Measurements from ENCODE around the gene MYL7.

MYL7 gene

DNA sequence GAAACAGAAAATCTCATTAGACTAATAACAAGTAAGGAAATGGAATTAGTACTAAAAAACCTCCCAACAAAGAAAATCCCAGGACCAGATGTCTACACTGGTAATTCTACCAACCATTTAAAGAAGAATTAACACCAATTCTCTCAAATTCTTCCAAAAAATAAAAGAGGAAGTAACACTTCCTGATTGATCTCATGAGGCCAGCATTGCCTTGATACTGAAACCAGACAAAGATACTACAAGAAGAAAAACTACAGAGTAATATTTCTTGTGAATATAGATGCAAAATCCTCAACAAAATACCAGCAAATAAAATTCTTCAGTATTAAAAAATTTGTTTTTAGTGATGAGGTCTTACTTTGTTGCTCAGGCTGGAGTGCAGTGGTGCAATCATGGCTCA is 26.8 kb upstream of the MYL7 start:
- DNase-seq, result no peak

DNA sequence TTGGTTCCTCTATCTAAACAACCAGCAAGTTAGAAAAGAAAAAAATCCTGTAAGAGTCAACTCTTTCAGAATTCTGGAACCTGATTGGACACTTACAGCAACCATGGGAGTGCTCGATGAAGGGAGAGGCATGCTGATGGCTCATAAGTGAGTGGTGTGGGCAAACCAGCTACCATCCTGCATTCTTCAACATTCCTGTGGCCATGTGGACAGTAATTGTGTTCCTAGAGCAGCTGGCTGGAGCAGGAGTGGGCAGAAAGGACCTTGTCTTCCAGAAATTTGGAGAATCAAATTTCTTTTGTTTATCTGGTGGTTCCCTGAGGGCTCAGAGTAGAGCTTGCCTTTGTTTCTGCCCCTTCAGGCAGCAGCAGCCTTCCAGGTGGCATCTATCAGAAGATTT is 22.5 kb upstream of the MYL7 start:
- DNase-seq, result no peak

DNA sequence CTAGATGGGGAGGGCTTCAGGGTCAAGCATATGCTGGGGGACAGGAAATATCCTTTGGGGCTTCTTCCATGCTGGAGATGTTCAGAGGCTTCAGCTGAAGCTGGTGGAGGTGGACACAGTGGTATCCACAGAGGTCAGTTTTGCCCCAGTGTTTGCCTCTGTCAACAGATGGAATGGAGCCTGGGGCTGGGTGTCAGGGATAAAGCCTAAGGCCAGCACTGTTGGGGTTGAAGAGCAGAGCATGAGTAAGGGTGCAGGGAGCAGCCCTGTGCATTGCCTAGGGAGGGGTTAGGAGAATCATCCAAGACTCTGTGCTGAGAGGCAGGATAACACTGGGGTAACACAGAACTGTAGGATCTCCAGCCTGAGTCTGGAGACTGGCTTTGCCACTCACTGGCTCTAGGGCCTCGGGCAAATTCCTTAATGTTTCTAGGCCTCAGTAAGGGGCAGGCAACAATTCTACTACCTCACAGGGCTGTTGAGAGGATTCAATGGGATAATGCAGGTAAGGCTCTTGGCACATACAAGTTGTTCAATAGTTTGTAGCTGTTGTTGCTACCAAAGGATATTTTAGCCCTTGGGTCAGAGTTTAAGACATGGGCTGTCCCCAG is 21.8 kb upstream of the MYL7 start:
- DNase-seq, result no peak

DNA sequence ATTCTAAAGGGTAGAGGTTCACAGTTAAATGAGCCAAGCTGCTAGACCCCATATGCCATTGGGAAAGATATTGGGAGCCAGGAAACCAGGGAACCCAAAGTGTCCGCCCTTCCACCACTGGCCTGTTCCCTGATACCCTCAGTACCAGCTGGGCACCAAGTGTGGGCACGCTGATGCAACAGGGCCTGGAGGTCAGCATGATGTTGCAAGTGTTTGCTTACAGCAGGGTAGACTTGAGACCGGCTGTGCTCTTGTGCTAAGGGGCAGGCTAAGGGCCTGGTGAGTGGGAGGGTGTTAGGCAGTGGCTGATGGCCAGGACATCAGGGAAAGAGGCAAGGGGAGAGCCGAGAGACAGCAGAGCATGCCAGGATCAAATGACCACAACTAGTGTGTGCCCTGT is 21.0 kb upstream of the MYL7 start:
- DNase-seq, result no peak

DNA sequence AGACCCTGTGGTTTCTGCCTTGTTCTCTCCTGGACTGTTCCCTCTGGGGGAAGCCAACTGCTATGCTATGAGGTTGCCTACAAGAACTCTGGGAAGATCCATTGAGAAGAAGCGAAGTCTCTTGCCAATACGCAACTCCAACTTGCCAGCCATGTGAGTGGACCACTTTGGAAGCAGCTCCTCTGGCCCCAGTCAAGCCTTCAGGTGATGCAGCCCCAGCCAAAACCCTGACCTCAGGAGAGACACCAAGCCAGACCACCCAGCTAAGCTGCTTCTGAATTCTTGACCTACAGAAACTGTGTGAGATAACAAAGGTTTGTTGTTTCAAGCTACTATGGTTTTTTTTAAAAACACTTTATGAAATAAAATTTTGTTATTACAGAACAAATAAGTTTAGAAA is 20.2 kb upstream of the MYL7 start:
- no peak for DNase-seq

DNA sequence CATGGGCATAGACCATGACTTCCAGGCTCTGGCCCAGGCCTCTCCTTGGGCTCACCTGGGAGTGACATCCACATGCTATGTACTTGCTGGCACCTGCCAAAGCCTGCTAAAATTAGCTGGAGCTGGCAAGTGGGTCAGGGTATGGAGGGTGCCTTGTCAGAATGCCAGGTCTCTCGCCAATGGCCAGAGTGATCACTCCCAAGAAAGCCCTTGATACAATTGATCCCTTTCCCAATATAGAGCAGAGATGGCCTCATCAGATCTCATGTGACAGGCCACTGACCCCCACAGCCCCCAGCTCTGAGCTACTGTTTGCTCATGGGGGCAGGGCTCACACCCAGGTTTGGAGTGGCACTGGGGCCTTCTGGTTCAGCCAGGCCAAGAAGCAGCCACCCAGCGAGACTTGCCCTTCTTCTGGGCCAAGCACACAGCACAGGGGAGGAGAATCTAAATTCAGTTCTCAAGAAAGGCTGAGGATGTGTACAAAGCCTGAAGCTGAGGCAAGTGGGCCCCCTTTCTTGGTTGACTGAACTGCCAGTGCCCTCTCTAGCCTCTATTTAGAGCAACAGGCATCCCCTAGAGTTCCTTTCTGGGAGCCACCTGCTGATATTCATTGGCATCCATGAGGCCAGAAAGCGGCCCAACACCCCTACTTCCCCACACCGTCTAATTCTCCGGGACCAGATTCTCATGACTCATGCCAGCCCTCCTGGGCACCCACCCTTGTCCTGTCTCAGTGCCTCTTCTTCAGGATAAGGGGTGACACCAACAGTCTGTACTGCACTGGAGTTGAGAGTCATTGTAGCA is 18.9 kb upstream of the MYL7 start:
- DNase-seq, result no peak

DNA sequence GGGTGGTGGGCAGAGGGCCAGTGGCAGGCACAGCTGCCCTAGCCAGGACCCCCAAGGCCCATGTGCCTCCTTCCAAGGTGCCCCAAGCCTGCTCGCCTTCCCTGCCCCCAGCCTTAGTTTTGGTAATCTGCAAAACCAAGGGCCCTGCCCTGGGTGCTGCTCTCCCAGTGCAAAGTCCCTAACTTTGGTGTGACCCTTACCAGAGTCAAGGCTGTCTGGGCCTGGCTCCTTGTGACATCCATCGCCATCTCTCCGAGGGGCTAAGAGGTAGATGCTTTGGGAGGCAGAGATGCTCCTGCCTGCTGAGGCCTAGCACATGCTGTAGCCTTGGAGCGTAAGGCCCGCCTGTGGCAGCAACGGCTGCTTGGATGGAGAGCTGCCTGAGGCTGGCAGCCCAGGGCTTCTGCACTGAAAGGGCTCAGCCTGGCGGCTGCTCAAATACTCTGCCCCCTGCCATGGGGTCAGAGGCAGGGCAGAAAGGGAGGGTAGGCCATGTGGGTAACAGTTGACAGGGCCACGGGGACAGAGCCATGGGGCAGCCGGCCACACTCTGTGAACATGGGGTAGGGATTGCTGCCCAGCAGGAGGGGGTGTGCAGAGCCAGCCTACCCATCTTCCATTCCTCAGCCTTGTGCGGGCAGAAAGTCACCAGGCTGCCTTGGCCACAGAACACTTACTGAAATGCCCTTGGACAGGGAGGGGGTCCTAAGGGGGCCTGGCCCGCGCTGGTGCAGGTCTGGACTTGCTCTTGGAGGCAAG is 17.9 kb upstream of the MYL7 start:
- DNase-seq, result no peak

DNA sequence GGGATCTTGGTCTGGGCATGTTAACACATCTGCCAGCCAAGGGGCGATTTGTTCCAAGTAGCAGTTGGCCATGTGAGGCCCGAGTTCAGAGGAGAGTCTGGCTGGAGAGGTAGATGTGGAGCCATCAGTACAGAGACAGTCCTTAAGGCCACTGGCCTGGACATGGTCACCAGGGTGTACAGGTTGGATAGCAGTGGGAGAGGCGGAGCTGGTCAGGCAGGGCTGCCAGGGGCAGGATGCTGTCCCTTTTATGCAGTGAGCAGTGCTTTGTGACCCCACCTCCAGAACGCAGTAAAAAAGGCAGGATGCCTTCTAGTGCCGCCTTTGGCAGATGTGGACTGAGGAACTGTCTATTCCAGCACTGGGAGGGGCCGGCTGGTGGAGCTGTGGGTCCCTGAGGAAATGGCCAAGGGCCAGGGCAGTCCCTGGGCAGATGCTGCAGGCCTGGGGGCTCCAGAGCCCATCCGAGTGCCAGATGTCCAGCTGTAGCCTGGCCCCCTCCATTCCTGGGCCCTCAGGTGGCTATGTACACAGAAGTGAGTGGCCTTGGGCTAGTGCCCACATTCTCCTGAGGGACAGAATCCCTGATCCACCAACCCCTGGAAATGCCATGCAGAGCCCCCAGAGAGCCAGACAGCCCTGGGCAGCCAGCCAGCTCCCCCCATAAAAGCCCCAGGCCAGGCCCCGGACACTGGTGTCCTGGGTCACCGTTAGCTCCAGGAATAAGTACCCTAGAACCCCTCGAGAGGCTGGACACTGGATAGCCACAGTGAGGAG is 17.2 kb upstream of the MYL7 start:
- peak; percentile 83 for DNase-seq

DNA sequence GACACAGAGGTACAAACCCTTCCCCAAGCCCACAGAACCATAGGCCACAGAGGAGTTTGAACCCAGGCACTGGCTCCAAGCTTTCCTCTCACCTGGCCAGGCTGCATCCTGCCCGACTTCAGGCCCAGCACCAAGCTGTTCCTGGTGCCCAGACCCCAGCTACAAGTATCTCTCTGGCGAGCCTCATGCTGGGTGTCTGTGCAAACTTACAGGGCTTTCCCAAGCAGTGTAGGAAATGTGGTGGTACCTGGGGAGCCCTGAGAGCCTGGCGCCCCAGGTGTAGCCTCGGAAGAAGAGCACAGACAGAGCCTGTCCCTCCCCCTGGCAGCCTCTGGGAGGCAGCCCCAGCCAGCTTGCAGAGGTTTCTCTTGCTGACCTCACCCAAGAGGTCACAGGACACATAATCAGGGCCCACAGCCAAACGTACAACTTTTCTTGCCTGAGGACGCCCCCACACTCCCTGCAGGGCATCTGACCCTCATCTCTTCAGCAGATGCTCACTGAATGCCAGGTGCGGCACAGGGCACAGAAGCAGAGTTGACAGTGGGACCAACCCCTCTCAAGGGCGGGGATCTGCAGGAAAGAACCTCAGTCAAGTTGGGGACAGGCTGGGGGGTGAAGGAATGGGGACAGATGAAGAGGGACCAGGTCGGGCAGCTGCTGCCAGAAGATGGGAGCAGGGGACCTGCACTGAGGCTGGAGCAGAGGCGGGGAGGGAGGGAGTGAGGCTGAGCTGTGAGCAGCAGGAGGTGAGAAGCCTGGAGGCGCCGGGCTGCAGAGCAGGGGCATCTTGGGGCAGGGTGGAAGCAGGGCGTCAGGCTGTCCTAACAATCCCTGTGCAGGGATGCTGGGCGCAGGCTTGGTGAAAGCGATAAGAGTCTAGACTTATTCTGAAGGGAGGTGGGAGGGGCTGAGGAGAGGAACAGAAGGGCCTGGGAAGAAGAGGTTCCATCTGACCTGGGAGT is 16.3 kb upstream of the MYL7 start:
- peak; percentile 97 for DNase-seq

DNA sequence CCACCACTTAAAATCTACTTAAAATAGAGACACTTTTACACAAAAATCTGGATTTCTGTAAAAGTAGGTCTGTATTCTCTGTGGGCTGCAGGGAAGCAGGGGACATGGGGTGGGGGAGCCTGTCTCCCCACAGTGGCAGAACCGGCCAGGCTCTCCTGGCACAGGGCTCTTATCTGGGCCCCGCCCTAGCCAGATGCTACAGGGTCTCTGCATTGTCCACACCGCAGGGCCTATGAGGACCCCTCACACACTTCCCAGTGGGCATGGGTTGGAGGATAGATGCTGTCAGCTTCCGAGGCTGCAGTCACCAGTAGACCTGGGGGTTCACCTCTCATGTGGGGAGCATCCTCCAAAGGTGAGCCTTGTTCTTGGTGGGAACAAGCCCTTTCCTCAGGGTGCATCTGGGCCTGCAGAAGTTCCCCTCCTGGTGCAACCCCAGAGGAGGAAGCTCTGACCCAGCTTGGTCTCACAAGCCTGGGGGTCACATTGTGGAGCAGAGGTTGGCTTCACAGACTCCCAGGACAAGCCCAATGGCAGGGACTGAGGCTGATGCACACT is 15.4 kb upstream of the MYL7 start:
- DNase-seq, result no peak

DNA sequence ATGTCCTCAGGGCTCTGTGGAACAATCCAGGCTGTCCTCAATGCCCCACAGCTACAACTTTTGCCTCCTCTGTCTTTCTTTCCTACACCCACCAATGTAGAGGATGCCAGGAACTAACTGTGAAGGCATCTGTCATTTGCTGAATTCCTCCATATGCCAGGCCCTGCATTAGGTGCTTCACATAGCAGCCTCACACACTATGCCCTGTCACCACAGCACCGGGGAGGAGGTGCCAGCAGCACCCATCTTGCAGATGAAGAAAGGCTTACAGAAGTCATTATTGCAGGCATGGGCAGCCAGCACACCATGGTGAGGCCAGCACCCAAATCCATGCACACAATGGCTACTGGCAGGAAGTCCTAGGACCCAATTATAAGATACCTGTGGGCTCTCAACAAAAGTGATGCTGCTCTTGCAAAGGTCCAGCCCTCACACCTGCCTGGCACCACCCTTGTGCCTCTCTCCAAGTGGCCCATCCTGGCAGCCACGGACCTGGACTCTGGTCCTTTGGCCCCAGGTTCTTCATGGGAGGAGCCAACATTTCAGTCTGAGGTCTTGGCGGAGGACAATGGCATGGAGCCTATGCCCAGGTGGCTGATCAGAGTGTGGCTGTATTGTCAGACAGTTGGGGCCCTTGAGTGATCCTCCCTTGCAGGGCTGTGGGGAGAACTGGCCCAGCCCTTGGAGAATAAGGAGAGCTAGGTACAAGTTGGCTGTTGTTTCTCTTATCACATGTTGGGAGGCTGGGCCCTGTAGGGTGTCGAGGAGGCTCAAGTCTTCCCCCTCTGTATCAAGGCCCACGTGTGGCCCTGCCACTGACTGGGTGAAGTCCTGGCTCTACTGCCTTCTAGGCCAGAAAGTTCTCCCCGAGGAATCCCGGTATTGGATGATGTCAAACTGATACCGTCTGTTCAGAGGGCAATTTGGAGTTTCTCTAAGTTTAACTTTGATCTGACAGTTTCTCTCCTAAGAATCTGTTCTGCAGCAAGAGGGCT is 14.4 kb upstream of the MYL7 start:
- peak; percentile 54 for DNase-seq

DNA sequence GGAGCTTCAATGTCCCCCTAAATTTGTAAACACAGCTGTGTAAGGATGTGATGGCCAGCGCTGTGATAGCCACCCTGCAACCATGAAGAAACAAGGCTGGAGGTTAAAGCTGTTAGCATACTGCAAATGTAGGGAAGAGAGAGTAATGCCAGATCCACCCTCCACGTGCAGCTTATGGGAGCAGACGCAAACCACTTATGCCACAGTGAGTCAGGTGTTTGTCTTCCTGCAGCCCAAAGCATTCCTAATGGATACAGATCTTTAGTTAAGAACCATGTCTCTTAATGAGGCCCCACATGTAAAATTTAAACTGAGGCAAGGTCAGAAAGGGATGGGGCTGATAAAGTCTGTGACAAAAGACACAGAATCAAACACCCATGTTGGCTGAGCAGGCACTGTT is 13.6 kb upstream of the MYL7 start:
- no peak for DNase-seq

DNA sequence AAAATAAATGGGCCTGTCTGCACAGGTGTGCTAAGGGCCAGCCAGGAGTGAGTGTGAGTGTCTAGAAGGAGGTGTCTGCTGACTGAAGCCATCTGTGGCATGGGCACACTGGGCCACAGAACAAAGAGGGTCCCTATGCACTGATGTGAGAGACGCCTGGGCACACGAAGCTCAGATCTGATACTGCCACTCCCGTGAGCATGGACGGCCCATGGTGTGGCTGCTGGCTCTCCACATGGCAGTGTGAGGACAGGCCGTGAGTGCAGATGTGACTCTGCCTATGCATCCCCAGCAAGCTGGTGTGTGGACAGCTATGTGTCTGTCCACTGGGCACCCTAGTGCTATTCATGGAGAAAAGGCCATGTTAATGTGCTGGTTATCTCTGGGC is 12.8 kb upstream of the MYL7 start:
- DNase-seq, result no peak

DNA sequence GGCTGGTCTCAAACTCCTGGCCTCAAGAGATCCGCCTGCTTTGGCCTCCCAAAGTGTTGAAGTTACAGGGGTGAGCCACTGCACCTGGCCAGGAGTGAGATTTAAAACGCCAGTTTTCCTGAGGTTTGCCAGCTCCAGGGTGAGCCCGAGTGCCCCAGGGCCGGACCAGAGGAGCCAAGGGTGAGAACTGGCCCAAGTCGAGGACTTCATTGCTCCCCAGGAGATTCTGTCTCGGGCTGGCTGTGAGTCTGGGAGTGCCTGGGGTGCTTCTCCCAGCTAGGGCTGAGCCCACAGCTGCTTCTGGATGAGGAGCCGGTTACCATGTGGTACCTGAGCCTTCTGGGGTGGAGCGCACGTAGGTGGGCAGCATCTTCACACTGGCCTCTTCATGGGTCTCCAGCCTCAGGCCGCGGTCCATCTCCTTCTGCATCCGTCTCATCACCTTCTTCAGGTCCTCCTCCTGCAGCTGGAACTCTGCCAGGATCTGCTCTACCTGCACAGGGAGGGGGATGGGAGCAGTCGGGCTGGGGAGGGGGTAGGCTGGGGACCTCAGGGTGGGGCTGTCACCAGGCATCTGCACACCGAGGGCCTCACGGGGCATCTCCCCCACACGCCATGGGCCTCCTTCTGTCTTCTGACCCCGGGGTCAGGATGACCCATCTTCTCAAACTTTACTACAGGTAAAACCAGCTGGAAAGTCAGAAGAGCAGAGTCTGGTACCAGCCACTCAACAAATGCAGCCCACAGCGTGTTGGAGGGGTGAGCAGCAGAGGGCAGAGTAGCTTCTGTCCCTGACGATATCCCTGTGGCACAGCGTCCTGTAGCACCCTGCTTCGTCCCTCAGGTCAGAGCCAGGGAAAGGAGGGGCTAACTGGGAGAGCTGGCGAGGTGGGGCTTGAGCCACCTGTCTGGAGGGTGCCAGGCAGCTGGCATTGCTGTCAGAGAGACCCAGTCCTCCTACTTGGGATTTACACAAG is 12.1 kb upstream of the MYL7 start:
- no peak for DNase-seq

DNA sequence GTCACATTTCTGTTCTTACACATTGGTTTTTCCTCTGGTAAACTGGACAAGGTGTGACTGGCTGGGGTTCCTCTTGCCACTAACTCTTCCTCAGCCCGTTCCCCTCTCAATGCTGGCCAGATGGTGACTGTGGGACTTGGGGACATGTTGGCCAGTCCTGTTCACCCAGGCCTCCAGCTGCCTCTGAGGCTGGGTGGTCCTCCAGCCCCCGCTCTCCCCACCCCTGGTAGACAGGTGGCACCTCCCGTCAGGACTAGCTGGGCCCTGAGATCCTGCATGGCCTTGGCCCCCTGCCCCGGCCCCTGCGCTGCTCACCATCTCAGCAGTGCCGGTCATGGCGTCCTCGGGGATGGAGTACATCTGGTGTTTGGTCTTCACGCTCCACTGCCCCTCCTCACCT is 10.8 kb upstream of the MYL7 start:
- DNase-seq, result no peak

DNA sequence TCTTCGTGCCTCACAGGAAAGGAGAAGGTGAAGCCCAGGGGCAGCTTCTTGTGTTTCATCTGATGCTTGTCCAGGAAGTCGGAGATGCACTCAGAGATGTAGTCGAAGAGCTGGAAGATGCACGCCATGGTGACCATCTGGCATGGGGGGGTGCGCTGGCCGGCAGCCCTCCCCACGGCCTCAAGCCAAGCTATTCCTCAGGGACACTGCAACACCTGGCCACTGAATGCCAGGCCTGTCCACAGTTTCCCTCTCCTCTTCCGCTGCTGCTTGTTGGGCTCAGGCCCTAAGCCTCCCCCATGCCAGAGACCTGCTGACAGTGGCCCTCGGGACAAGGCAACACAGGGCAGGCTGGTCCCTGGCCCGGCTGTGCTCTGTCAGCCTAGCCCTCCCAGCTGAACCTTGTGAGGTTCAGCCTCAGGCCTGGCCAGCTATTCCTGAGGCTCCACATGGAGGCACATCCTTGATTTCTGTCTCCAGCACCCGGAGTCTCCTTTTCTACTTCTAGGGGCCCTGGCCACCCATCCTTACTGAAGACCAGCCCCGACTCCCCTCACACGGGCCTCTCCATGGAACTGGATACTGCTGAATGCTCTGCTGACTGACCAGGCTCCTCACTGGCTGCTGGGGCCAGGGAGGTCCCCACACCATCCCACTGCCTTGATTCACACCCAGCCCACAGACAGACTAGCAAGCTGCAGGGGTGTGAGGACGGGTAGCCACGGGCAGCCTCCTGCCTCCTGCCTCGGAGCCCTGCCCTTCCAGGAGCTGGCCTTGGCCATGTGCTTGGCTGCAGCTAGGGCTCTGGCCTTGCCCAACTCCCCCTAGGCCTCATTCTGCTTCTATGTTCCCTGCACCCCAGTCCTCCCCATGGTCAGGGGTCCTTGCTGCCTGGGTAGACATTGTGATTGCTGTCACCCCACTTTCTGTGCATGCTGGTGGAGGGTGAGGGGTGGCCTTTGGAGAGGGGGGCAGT is 10.1 kb upstream of the MYL7 start:
- peak; percentile 80 for DNase-seq

DNA sequence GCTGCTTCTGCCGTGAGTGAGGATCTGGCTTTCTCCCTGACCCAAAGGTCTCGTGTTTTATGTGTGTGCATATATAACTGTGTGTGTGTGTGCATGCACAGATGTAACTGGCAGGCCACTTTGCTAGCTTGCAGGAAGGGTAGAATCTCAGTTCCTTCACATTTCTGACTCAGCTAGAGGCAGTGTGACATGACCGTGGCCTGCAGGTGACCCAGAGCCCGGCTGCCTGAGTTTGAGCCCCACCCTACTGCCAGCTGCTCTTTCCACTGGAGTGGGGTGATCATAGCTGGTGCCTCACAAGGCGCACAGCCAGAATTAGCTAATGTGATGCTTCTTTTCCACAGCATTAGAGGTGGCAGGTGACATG is 9.3 kb upstream of the MYL7 start:
- peak; percentile 60 for DNase-seq
